GM10266 (cell line): ENCODE measurements around the gene CTNND1.

Source experiments
- DNase-seq: peaks from one replicate; pipeline ENCODE4 v3.0.0; 2012; ENCODE audit errors: extremely low spot score
- CTCF ChIP-seq: IDR thresholded peaks from 2 replicates; pipeline ENCODE4 v1.5.1; 2012; ENCODE audit warnings: mild to moderate bottlenecking, low read depth; ENCODE audit not compliant: control insufficient read depth, insufficient read depth; ENCODE audit errors: missing control alignments

CTNND1 gene

GRCh38 chr11:57764021-57764420 is 2.4 kb downstream of the CTNND1 start:
- no peak for DNase-seq
- TF ChIP-seq CTCF: no peak

- no peak for TF ChIP-seq CTCF
- no peak for DNase-seq
These were observed 3.0 kb downstream of the CTNND1 start for GRCh38 chr11:57764566-57764965.

- TF ChIP-seq CTCF: no peak
- DNase-seq: no peak
These were observed 3.4 kb downstream of the CTNND1 start for GRCh38 chr11:57764972-57765371.

- no peak for TF ChIP-seq CTCF
- no peak for DNase-seq
These were observed 9.2 kb downstream of the CTNND1 start for GRCh38 chr11:57770793-57771192.

- no peak for DNase-seq
- TF ChIP-seq CTCF: no peak
These were observed 9.8 kb downstream of the CTNND1 start for GRCh38 chr11:57771365-57771764.

GRCh38 chr11:57772562-57772961 is 11.0 kb downstream of the CTNND1 start:
- no peak for TF ChIP-seq CTCF

GRCh38 chr11:57773026-57773598 is 11.5 kb downstream of the CTNND1 start:
- no peak for TF ChIP-seq CTCF
- no peak for DNase-seq

More at GRCh38 chr11:57772562-57772961, 11.0 kb downstream of the CTNND1 start:
- DNase-seq: no peak
